Cardiac fibroblast (primary cell): ENCODE measurements around the gene BEX3.
"Not testable (repeated sequence)": the region's sequence is repeated elsewhere in the genome, so short reads cannot be mapped to it uniquely, and the experiment has no call there.

Experiments
- DNase-seq, 2 donors: peaks; one replicate each; pipeline versions ENCODE4 v3.0.0 to v3.0.0-alpha.2; 2010; ENCODE audit warnings: low read depth in 2 of 2
- H3K4me3 ChIP-seq, 2 donors: replicated peaks in 1 of 2; 1 replicate in 1 of 2; 2 replicates in 1 of 2; pipeline ENCODE4 v1.5.1; 2011; ENCODE audit warnings: low read depth in 2 of 2, low read length in 2 of 2, mild to moderate bottlenecking in 2 of 2, moderate library complexity in 1 of 2
- CTCF ChIP-seq: IDR thresholded peaks from one replicate; pipeline ENCODE4 v1.5.1; 2011; ENCODE audit warnings: low read depth, mild to moderate bottlenecking, low read length, inconsistent platforms

Gene BEX3

GRCh38 chrX:103405009-103405333 is 28.6 kb downstream of the BEX3 start:
- peak overlapping the region; percentile 48 to 63 for H3K4me3 ChIP-seq
- TF ChIP-seq CTCF: no peak
- DNase-seq: no peak

- TF ChIP-seq CTCF: no peak
- DNase-seq: no peak
- no peak overlapping the region for H3K4me3 ChIP-seq
Observed at GRCh38 chrX:103406256-103406655, 29.9 kb downstream of the BEX3 start.

GRCh38 chrX:103407776-103408175 is 31.4 kb downstream of the BEX3 start:
- H3K4me3 ChIP-seq: no peak overlapping the region
- TF ChIP-seq CTCF: no peak
- no peak for DNase-seq

GRCh38 chrX:103411721-103412120 is 35.4 kb downstream of the BEX3 start:
- not testable (repeated sequence) for H3K4me3 ChIP-seq, DNase-seq

GRCh38 chrX:103413705-103414387 is 37.5 kb downstream of the BEX3 start:
- H3K4me3 ChIP-seq: no peak overlapping the region
- TF ChIP-seq CTCF: no peak
- no peak for DNase-seq

GRCh38 chrX:103414561-103414960 is 38.2 kb downstream of the BEX3 start:
- TF ChIP-seq CTCF: no peak
- DNase-seq: no peak
- H3K4me3 ChIP-seq: no peak overlapping the region

- no peak overlapping the region for H3K4me3 ChIP-seq
- no peak for TF ChIP-seq CTCF
- DNase-seq: no peak
Observed at GRCh38 chrX:103415068-103415467, 38.7 kb downstream of the BEX3 start.
